ENCODE data around the gene ANKRD12.

Gene ANKRD12

DNA sequence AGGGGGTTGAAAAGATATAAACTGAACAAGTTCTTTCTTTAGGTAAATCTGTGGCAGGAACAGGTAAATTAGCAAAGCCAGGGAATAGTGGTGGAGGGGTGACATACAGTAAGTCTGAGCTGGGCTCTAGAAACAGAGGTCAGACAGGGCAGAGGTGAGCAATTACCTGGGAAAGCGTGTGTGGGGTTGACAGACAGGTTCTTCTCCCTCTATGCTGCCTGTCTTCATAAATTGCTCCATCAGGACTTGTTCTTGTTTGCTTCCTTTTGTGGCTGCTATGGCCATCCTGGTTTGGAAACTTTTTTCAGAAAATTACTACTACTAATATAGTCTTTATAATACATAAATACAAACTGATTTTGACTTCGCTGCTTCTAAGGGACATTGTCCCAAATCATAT is 3.4 kb upstream of the ANKRD12 start:
- TF ChIP-seq, protein P1, sequence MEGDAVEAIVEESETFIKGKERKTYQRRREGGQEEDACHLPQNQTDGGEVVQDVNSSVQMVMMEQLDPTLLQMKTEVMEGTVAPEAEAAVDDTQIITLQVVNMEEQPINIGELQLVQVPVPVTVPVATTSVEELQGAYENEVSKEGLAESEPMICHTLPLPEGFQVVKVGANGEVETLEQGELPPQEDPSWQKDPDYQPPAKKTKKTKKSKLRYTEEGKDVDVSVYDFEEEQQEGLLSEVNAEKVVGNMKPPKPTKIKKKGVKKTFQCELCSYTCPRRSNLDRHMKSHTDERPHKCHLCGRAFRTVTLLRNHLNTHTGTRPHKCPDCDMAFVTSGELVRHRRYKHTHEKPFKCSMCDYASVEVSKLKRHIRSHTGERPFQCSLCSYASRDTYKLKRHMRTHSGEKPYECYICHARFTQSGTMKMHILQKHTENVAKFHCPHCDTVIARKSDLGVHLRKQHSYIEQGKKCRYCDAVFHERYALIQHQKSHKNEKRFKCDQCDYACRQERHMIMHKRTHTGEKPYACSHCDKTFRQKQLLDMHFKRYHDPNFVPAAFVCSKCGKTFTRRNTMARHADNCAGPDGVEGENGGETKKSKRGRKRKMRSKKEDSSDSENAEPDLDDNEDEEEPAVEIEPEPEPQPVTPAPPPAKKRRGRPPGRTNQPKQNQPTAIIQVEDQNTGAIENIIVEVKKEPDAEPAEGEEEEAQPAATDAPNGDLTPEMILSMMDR (IDR thresholded peaks at IDR 0.05; ENCODE audit: borderline replicate concordance, insufficient read depth, low read depth, low read length) = no peak
- H3K4me3 ChIP-seq (ENCODE audit: low read depth, low read length) = no peak overlapping the region

DNA sequence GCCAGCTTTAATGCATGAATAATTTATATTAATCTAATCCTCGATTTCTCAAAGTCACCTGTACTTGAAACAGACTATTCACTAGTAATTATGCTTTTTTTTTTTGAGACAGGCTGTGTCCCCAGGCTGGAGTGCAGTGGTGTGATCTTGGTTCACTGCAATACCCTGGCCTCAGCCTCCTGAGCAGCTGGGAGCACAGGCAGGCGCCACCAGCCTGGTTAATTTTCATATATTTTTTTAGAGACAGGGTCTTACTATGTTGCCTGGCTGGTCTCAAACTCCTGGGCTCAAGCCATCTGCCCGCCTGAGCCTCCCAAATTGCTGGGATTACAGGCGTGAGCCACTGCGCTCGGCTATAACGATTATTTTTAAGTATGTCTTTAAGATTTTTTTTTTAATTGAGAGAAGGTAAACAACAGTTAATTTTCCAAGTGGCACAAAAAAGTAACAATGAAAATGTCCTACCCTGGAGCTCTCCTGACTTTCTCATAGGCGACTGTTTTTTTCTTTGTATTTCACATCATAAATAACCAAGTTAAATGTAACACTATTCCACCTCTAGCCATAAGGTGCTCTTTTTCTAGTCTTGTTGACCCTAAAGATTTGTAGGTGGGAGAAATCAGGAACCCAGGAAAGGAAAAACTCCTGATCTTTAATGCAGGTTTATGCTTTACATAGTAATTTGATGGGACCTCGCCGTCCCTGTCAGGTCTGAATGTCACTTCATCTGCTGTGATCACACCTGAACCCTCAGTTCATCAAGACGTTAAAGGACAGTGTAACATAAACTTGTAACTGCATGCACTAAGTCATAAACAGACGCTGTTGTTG is 1.3 kb upstream of the ANKRD12 start:
- peak overlapping the region; percentile 64 for H3K4me3 ChIP-seq (ENCODE audit: low read depth, low read length)
- TF ChIP-seq, protein P1 (IDR thresholded peaks at IDR 0.05; ENCODE audit: borderline replicate concordance, insufficient read depth, low read depth, low read length) = no peak

DNA sequence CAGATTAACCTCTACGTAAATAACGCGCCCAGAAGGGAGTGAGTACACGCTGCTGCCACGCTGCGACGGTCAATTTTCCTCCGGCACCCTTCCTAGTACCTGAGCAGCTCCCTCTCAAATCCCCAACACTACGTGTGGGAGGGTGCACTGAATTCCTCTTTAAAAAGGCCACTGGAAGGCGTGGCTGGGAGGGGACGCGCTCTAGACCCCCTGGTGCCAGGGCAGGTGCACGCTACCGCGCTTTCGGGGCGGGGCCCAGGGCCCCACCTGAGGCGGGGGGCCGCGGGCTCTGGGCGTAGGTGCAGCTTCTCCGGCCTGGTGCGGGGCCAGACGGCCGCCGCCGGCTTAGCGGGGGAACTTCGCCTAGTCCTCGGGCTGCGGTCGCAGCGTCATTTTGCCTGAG is 668 bp upstream of the ANKRD12 start:
- TF ChIP-seq, protein P1 (IDR thresholded peaks at IDR 0.05; ENCODE audit: borderline replicate concordance, insufficient read depth, low read depth, low read length) = no peak
- peak overlapping the region; percentile 64 for H3K4me3 ChIP-seq (ENCODE audit: low read depth, low read length)

DNA sequence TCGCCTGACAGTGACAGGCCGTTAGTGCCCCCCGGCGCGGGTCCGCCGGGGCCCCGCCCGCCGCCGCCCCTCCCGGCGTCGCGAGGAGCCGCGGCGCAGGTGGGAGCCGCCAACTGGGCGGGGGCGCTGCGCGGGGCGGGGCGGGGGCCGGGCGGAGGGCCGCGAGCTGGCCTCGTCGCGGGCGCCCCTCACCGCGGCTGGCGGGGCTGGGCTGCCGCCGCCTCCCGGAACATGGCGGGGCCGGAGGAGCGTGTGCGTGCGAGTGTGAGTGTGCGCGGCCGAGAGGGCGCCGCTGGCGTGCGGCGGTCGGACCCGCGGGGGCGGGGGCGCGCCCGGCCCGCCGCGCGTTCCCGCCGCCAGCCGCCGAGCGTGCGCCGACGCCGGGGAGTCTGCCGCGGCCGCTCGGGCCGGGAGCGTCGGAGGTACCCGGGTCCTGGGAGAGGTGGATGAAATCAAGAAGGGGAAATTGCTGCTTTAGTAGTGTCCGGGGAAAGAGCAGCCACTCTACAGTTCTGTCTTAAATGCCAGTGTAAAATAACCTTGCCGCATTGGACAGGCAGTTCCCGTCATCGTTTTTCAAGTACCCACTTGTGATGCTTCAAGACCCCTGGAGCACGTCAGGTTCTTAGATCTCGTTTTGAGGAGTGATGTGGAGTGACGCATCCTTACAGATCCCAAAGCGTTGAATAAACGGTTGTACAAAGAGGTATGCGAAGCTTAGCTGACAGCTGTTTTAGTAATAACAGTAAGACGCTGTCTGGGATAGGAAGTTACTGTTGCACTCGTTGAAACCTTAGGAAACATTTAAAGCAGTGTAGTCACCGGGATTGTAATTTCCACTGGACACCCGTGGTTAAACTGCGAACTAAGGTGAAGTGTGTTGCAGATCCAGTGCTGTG is 836 bp downstream of the ANKRD12 start:
- TF ChIP-seq, protein P1 (IDR thresholded peaks at IDR 0.05; ENCODE audit: borderline replicate concordance, insufficient read depth, low read depth, low read length) = no peak
- peak overlapping the region; percentile 59 for H3K4me3 ChIP-seq (ENCODE audit: low read depth, low read length)

DNA sequence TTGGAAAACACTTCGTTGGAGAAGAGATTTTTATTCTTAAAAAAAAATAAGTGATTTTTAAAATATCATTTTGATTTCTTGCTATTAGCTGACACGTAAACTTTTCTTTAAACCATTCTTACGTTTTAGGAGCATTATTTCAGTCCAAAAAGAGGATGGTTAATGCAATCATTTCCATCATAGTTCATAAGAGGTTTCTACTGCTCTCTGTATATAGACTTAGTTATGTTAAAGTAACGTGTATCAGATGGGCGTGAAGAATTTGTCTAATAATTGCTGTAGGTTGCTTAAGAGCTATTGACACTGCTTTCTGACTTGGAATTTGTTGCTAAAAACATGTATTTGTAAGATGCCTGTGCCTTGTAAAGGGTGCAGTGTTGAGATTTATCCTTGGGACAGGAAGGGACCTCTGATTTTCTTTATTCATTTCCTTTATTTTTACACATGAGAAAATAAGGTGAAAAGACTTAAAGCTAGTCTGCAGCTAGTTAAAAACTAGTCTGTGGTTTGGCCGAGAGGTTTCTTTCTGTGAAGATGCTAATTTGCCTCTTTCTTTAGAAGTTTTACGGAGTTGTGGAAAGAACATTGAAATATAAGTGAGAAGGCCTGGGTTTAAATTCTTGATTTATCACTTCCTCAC is 2.9 kb downstream of the ANKRD12 start:
- H3K4me3 ChIP-seq (ENCODE audit: low read depth, low read length) = peak overlapping the region; percentile 11
- TF ChIP-seq, protein P1 (IDR thresholded peaks at IDR 0.05; ENCODE audit: borderline replicate concordance, insufficient read depth, low read depth, low read length) = no peak

DNA sequence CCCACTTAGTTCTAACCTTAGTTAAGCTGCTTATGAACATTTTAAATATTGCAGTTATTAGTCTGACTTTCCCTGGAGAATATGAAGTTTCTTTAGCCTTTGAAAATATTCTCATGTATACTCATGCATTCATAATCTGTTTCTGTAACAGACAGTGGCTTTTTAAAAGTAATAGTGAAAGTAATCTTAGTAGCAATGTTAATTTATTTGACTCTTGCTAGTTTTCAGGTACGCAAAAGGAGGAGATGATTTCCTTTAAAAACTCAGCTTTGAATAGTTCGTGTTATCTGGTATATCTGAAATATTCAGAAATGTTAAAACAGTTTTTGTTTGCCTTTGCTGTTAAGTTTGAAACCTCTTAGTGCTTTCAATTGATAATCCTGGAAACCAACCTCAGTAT is 3.8 kb downstream of the ANKRD12 start:
- H3K4me3 ChIP-seq (ENCODE audit: low read depth, low read length) = peak overlapping the region; percentile 24
- TF ChIP-seq, protein P1 (IDR thresholded peaks at IDR 0.05; ENCODE audit: borderline replicate concordance, insufficient read depth, low read depth, low read length) = no peak
